IPS-18c (cell line): ENCODE data around the gene TBL1X.

ENCODE experiments used
- H3K4me3 ChIP-seq: 2 replicates; pipeline ENCODE4 v1.7.0; 2013; ENCODE audit warnings: low read depth, mild to moderate bottlenecking, low read length, moderate library complexity; ENCODE audit not compliant: insufficient read depth
- H3K9me3 ChIP-seq: one replicate; pipeline ENCODE4 v1.6.1; 2013; ENCODE audit warnings: mild to moderate bottlenecking, low read length, moderate library complexity; ENCODE audit not compliant: control insufficient read depth, insufficient read depth

TBL1X gene

GRCh38 chrX:9724711-9725110 is 259.9 kb downstream of the TBL1X start:
- no peak overlapping the region for H3K4me3 ChIP-seq
- peaks cover 19% of the 10 kb centered on the region for H3K9me3 ChIP-seq

DNA sequence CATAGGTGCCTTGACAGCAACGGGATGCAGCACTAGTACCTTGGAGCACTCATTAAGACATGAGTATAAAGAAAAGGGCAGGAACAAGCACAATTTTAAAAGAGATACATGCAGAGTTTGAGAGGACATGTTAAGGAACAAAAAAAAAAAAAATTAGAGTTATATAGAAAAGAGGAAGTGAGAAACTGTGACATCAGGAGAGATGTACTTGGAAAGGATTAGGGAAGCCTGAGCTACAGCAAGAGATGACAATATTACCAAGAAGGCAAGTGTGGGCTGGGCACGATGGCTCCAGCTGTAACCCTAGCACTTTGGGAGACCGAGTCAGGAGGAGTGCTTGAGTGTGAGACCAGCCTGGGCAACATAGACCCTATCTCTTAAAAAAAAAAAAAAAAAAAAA is 263.4 kb downstream of the TBL1X start:
- Histone ChIP-seq H3K9me3 (peaks cover 14% of the 10 kb centered on the region), H3K4me3 (no peak overlapping the region)

GRCh38 chrX:9729171-9729885 is 264.5 kb downstream of the TBL1X start:
- H3K4me3 ChIP-seq, result no peak overlapping the region
- peaks cover 14% of the 10 kb centered on the region for H3K9me3 ChIP-seq

DNA sequence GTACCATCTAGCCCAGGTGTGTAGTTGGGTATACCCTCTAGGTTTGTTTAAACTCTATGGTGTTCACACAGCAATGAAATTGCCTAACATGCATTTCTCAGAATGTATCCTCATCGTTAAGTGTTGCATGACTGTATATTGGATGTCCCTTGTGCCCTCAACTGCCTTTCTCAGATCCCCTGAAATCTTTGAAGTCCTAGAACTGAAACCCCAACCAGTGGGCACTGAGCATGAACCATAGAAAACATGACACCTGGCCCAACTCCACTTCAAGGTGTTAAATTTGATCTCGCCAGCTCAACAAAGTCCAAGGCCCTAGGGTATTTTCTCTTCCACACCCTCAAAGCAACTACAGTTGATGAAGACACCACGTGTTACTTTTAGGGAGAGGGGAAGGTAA is 265.2 kb downstream of the TBL1X start:
- no peak overlapping the region for H3K4me3 ChIP-seq
- H3K9me3 ChIP-seq, result peaks cover 11% of the 10 kb centered on the region

DNA sequence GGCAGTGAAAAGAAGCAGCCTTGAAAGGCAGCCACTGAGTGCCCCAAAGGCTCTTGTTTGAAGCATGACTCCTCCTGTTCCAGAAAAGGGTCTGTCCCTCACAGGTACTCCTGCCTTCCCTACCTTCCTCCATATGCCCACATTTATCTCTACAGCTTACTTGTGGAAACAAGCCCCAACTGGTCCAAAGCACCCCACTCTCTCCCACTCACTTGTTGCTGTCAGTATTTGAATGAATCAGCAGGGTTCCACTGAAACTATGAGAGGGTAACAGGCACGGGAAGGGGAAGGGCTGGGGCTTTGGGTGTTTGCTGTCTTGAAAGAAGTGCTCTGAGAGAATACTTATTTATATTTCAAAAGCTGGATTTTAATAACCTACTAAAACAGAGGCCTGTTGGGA is 265.9 kb downstream of the TBL1X start:
- Histone ChIP-seq H3K9me3 (peaks cover 12% of the 10 kb centered on the region), H3K4me3 (no peak overlapping the region)

DNA sequence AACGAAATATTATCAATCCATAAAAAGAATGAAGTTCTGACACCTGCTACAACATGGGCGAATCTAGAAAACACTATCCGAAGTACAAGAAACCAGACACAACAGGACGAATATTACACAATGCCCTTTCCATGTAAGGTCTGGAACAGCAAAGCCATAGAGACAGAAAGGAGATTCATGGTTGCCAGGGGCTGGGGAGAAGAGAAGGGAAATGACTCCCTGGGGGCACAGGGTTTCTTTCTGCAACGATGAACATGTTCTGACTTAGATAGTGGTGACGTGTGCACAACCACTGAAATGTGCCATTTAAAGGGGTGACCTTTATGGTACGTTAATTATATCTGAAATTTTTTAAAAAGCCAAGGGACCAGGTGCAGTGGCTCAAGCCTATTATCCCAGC is 272.5 kb downstream of the TBL1X start:
- Histone ChIP-seq H3K4me3 (no peak overlapping the region), H3K9me3 (peaks cover 12% of the 10 kb centered on the region)

GRCh38 chrX:9738151-9738550 is 273.3 kb downstream of the TBL1X start:
- Histone ChIP-seq H3K9me3 (peaks cover 12% of the 10 kb centered on the region), H3K4me3 (no peak overlapping the region)

- Histone ChIP-seq H3K9me3 (peaks cover 14% of the 10 kb centered on the region), H3K4me3 (no peak overlapping the region)
Observed at GRCh38 chrX:9739130-9739529, 274.3 kb downstream of the TBL1X start.

- peaks cover 8% of the 10 kb centered on the region for H3K9me3 ChIP-seq
- no peak overlapping the region for H3K4me3 ChIP-seq
Observed at GRCh38 chrX:9745417-9746115, 280.7 kb downstream of the TBL1X start.

- Histone ChIP-seq H3K4me3 (no peak overlapping the region), H3K9me3 (peaks cover 12% of the 10 kb centered on the region)
Observed at GRCh38 chrX:9746148-9746888, 281.5 kb downstream of the TBL1X start.

DNA sequence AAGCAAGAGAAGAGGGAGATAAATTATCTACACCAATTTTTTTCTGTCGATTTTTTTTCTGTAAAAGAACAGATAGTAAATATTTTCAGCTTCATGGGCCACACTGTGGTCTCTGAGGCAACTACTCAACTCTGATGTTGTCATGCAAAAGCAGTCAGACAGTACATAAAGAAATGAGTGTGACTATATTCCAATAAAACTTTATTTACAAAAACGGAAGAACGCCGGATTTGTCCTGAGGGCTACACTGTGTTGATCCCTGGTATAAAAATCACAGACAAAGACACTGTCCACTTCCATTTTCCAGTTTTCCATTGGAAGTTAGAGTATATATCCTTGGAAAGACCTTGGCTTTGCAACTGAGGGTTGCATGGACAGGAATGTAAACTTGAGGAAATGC is 282.8 kb downstream of the TBL1X start:
- Histone ChIP-seq H3K9me3 (peaks cover 12% of the 10 kb centered on the region), H3K4me3 (no peak overlapping the region)

GRCh38 chrX:9749146-9749692 is 284.4 kb downstream of the TBL1X start:
- H3K9me3 ChIP-seq, result peaks cover 13% of the 10 kb centered on the region

GRCh38 chrX:9757366-9757765 is 292.5 kb downstream of the TBL1X start:
- Histone ChIP-seq H3K4me3 (no peak overlapping the region), H3K9me3 (peaks cover 8% of the 10 kb centered on the region)

More at GRCh38 chrX:9749146-9749692, 284.4 kb downstream of the TBL1X start:
- no peak overlapping the region for H3K4me3 ChIP-seq

DNA sequence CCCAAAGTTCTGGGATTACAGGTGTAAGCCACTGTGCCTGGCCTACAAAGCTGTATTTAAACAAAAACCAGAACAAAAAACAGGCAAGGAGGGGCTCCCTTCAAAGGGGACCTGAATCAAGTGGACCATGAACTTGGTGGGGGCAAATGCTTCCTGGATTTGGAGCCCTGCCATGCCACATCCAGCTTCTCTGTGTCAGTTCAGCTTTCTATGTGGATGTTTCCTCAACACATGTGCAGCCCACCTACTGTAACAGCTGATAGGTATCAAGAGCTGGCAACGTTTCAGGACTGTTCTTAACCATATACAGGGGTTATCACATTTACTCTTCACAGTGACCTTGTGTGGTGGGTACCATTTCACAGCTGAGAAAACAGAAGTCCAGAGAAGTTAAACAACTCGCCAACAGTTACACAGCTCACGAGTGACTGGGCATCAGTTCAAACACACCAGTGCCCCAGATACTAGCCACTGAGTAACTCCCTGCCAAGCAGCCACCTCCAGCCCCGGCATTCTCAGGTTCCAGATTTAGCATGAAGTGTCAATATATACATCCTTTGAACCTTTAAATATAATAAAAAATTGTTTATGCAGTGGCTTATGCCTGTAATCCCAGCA is 293.3 kb downstream of the TBL1X start:
- Histone ChIP-seq H3K4me3 (no peak overlapping the region), H3K9me3 (peaks cover 8% of the 10 kb centered on the region)

- peaks cover 9% of the 10 kb centered on the region for H3K9me3 ChIP-seq
- H3K4me3 ChIP-seq, result no peak overlapping the region; the same call in 1 of the 2 replicates
Observed at GRCh38 chrX:9759337-9759736, 294.5 kb downstream of the TBL1X start.

DNA sequence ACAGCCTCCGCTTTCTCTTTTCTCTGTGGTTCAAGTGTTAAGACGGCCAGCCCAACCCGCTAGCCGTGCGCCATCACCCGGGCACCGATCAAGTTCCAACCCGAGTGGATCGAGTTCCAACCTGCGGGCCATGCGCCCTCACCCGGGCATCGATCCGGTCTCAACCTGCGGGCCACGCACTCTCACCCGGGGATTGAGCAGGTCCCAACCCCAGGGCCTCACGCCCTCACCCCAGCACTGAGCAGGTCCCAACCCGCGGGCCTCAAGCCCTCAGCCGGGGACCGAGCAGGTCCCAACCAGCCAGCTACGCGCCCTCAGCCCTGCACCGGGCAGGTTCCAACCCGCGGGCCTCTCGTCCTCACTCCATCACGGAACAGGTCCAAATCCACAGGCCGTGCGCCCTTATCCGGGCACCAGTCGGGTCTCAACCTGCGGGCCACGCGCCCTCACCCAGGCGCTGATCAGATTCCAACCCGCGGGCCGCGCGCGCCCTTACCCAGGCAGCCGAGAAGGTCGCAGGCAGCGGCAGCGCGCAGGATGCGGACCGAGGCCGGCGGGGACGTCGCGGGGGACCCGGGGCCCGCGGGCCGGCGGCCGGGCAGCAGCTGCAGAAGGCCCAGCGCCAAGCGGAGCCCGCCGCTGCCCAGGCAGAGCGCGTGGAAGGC is 300.3 kb downstream of the TBL1X start:
- Histone ChIP-seq H3K9me3 (peaks cover 14% of the 10 kb centered on the region), H3K4me3 (peak overlapping the region; percentile 38)

- peak within 1 kb of the TSS; percentile 38 for H3K4me3 ChIP-seq
Observed at GRCh38 chrX:9765737-9766097, 300.9 kb downstream of the TBL1X start, which contains the start of gene GPR143. GPR143 (minus strand) TSS chrX:9765847; CDS start chrX:9765817, 30 bp downstream.

More at GRCh38 chrX:9765737-9766097, 300.9 kb downstream of the TBL1X start, which contains the start of gene GPR143:
- peaks cover 16% of the 10 kb centered on the region for H3K9me3 ChIP-seq
